H9 (cell line): ENCODE data around the gene SNED1. TPM values are rescaled to one million over a fixed set of nuclear protein-coding genes. Genes with fewer than 3 reads are reported as not detected.

Experiments used
- DNase-seq: peaks from one replicate; pipeline ENCODE4 v3.0.0-alpha.2; 2017
- H2AFZ ChIP-seq: one replicate; pipeline ENCODE4 v1.6.1; 2013; ENCODE audit warnings: mild to moderate bottlenecking, low read length, control low read depth, moderate library complexity
- H2AK5ac ChIP-seq: 2 replicates; pipeline ENCODE4 v1.6.1; 2013; ENCODE audit warnings: low read length, control low read depth, mixed read lengths; ENCODE audit not compliant: insufficient read length
- H2BK120ac ChIP-seq: one replicate; pipeline ENCODE4 v1.6.1; 2013; ENCODE audit warnings: low read depth, mild to moderate bottlenecking, low read length, control low read depth, inconsistent platforms; ENCODE audit not compliant: poor library complexity, severe bottlenecking
- H2BK12ac ChIP-seq: 2 replicates; pipeline ENCODE4 v1.6.1; 2013; ENCODE audit warnings: low read length, control low read depth, mixed read lengths, low read depth; ENCODE audit not compliant: insufficient read length
- H2BK15ac ChIP-seq: 2 replicates; pipeline ENCODE4 v1.6.1; 2013; ENCODE audit warnings: low read depth, low read length, control low read depth
- H2BK20ac ChIP-seq: one replicate; pipeline ENCODE4 v1.6.1; 2013; ENCODE audit warnings: low read depth, mild to moderate bottlenecking, low read length, control low read depth, inconsistent platforms; ENCODE audit not compliant: poor library complexity, severe bottlenecking
- H2BK5ac ChIP-seq: 2 replicates; pipeline ENCODE4 v1.6.1; 2013; ENCODE audit warnings: low read length, control low read depth, mixed read lengths; ENCODE audit not compliant: insufficient read length
- H3K14ac ChIP-seq: 2 replicates; pipeline ENCODE4 v1.6.1; 2013; ENCODE audit warnings: low read length, control low read depth; ENCODE audit not compliant: insufficient read depth
- H3K18ac ChIP-seq: 2 replicates; pipeline ENCODE4 v1.6.1; 2013; ENCODE audit warnings: low read depth, mild to moderate bottlenecking, mixed read lengths, low read length, control low read depth; ENCODE audit not compliant: insufficient read length
- H3K23ac ChIP-seq: 2 replicates; pipeline ENCODE4 v1.6.1; 2013; ENCODE audit warnings: low read length, control low read depth, mixed read lengths, low read depth; ENCODE audit not compliant: insufficient read length
- H3K23me2 ChIP-seq: 2 replicates; pipeline ENCODE4 v1.6.1; 2013; ENCODE audit warnings: low read depth, mild to moderate bottlenecking, mixed read lengths, low read length, control low read depth; ENCODE audit not compliant: insufficient read length, poor library complexity, severe bottlenecking
- H3K27ac ChIP-seq: 2 replicates; pipeline ENCODE4 v1.5.1; 2013; ENCODE audit warnings: low read length, control low read depth, mixed read lengths, low read depth; ENCODE audit not compliant: insufficient read length
- H3K27me3 ChIP-seq: 2 replicates; pipeline ENCODE4 v1.6.1; 2013; ENCODE audit warnings: low read length, control low read depth, inconsistent platforms; ENCODE audit not compliant: insufficient read depth
- H3K4ac ChIP-seq: 2 replicates; pipeline ENCODE4 v1.6.1; 2013; ENCODE audit warnings: low read depth, mild to moderate bottlenecking, control low read depth, inconsistent platforms, low read length, moderate library complexity
- H3K4me1 ChIP-seq: 2 replicates; pipeline ENCODE4 v1.6.1; 2013; ENCODE audit warnings: low read length, control low read depth, inconsistent platforms; ENCODE audit not compliant: insufficient read depth
- H3K4me2 ChIP-seq: 2 replicates; pipeline ENCODE4 v1.6.1; 2013; ENCODE audit warnings: low read length, control low read depth, mixed read lengths; ENCODE audit not compliant: insufficient read length, insufficient read depth
- H3K56ac ChIP-seq: 2 replicates; pipeline ENCODE4 v1.6.1; 2013; ENCODE audit warnings: low read depth, mild to moderate bottlenecking, mixed read lengths, low read length, control low read depth; ENCODE audit not compliant: insufficient read length
- H3K79me1 ChIP-seq: 2 replicates; pipeline ENCODE4 v1.6.1; 2013; ENCODE audit warnings: low read depth, mild to moderate bottlenecking, moderate library complexity, low read length, control low read depth, inconsistent platforms; ENCODE audit not compliant: insufficient read depth, poor library complexity, severe bottlenecking
- H3K79me2 ChIP-seq: 2 replicates; pipeline ENCODE4 v1.6.1; 2013; ENCODE audit warnings: low read length, control low read depth, inconsistent platforms; ENCODE audit not compliant: insufficient read depth
- H3K9ac ChIP-seq: 2 replicates; pipeline ENCODE4 v1.6.1; 2013; ENCODE audit warnings: low read length, control low read depth, mixed read lengths; ENCODE audit not compliant: insufficient read length; ENCODE audit errors: extremely low read depth
- H3K9me3 ChIP-seq: one replicate; pipeline ENCODE4 v1.6.1; 2013; ENCODE audit warnings: low read depth, low read length, inconsistent platforms; ENCODE audit not compliant: control insufficient read depth
- H3T11ph ChIP-seq: one replicate; pipeline ENCODE4 v1.6.1; 2013; ENCODE audit warnings: mild to moderate bottlenecking, low read length, control low read depth, inconsistent platforms
- H4K20me1 ChIP-seq: one replicate; pipeline ENCODE4 v1.6.1; 2013; ENCODE audit not compliant: control insufficient read depth, insufficient read length, insufficient read depth
- H4K5ac ChIP-seq: 2 replicates; pipeline ENCODE4 v1.6.1; 2013; ENCODE audit warnings: low read depth, mild to moderate bottlenecking, mixed read lengths, low read length, control low read depth; ENCODE audit not compliant: insufficient read length
- H4K8ac ChIP-seq: replicated peaks from 2 replicates; pipeline ENCODE4 v1.6.1; 2013; ENCODE audit warnings: low read length, control low read depth, mixed read lengths, low read depth; ENCODE audit not compliant: insufficient read length
- H4K91ac ChIP-seq: 2 replicates; pipeline ENCODE4 v1.6.1; 2013; ENCODE audit warnings: low read depth, mild to moderate bottlenecking, moderate library complexity, mixed read lengths, low read length, control low read depth; ENCODE audit not compliant: insufficient read length
- H3K27ac Mint-ChIP-seq, 3 experiments: 2 replicates in 2 of 3; 3 replicates in 1 of 3; pipeline ENCODE4 v1.8.0; 2020 to 2021; ENCODE audit warnings: mixed read lengths in 3 of 3, mild to moderate bottlenecking in 1 of 3, moderate library complexity in 1 of 3
- H3K27me3 Mint-ChIP-seq: 2 replicates; pipeline ENCODE4 v1.8.0; 2021; ENCODE audit warnings: low read depth, mild to moderate bottlenecking, moderate library complexity, mixed read lengths
- H3K36me3 Mint-ChIP-seq, 3 experiments: 2 replicates in 2 of 3; 3 replicates in 1 of 3; pipeline ENCODE4 v1.8.0; 2020 to 2021; ENCODE audit warnings: low read depth in 3 of 3, mixed read lengths in 3 of 3; ENCODE audit not compliant: insufficient read depth in 1 of 3
- H3K4me1 Mint-ChIP-seq, 2 experiments: 2 replicates each; pipeline ENCODE4 v1.8.0; 2020; ENCODE audit warnings: mixed read lengths in 2 of 2
- H3K4me3 Mint-ChIP-seq, 2 experiments: 2 replicates in 1 of 2; 3 replicates in 1 of 2; pipeline ENCODE4 v1.8.0; 2020 to 2021; ENCODE audit warnings: mild to moderate bottlenecking in 2 of 2, mixed read lengths in 2 of 2, moderate library complexity in 1 of 2
- H3K9me3 Mint-ChIP-seq, 2 experiments: 2 replicates in 1 of 2; 3 replicates in 1 of 2; pipeline ENCODE4 v1.8.0; 2020; ENCODE audit warnings: mild to moderate bottlenecking in 2 of 2, mixed read lengths in 2 of 2, moderate library complexity in 1 of 2
- WGBS: extraction: QIAGEN DNeasy Blood & Tissue Kit; methylation state at CpG from one replicate; pipeline ENCODE4 v1.1.7; 2013; ENCODE audit warnings: missing lambda C conversion rate, low lambda C conversion rate, mixed read lengths; ENCODE audit not compliant: insufficient read length; ENCODE audit errors: extremely low coverage; 5-methylcytosine and 5-hydroxymethylcytosine counted together
- total RNA-seq: library from RNA; stranded (reverse); gene quantifications from 2 replicates; pipeline ENCODE4 v1.2.1, GENCODE V29; 2021
- TF ChIP-seq, protein P1 (sequence below): fragments of 200-600 bp; sonication (generic); conservative IDR thresholded peaks from 3 replicates; pipeline ENCODE4 v1.8.0; 2021; ENCODE audit warnings: antibody characterized with exemption, mild to moderate bottlenecking

The SNED1 gene
- total RNA-seq, 1 experiment from 2014 or later: 2.5 TPM

DNA sequence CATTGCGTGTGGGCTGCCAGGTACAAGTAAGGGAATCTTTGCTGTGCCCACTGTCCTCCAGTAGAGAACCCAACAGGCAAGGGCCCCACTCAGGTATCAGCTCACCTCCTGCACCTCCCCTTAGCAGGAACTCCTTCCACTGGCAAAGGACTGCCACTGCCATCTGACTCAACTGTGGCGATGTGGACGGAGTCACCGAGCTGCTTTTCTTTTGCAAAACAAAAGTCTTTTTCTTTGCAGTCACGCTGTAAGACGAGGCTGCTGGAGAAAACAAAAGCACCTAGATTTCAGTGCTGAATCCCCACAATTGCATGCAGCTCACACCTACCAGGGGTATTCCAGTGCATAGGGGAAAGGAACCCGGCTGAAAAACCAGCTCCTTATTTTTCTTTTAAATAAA is 95.8 kb downstream of the SNED1 start:
- H3T11ph ChIP-seq: no peak overlapping the region
- H3K4ac ChIP-seq: no peak overlapping the region
- Mint-ChIP-seq H3K4me3 (no peak overlapping the region), H3K27ac (peak overlapping the region in 2 of 3 experiments; percentile 90 to 94; a peak in 4 of 7 replicates), H3K27me3 (no peaks in the 10 kb centered on the region), H3K4me1 (peaks cover 17 to 23% of the 10 kb centered on the region in 2 experiments), H3K36me3 (peaks cover 17 to 66% (median 66%) of the 10 kb centered on the region in 3 experiments), H3K9me3 (no peaks in the 10 kb centered on the region)
- H2BK5ac ChIP-seq: no peak overlapping the region
- no peak overlapping the region for H2AFZ ChIP-seq
- H2BK12ac ChIP-seq: no peak overlapping the region
- H3K9ac ChIP-seq: no peak overlapping the region
- no peaks in the 10 kb centered on the region for H3K79me1 ChIP-seq
- H3K4me1 ChIP-seq: peaks cover 6% of the 10 kb centered on the region; the same call in 1 of the 2 replicates
- TF ChIP-seq, protein P1, sequence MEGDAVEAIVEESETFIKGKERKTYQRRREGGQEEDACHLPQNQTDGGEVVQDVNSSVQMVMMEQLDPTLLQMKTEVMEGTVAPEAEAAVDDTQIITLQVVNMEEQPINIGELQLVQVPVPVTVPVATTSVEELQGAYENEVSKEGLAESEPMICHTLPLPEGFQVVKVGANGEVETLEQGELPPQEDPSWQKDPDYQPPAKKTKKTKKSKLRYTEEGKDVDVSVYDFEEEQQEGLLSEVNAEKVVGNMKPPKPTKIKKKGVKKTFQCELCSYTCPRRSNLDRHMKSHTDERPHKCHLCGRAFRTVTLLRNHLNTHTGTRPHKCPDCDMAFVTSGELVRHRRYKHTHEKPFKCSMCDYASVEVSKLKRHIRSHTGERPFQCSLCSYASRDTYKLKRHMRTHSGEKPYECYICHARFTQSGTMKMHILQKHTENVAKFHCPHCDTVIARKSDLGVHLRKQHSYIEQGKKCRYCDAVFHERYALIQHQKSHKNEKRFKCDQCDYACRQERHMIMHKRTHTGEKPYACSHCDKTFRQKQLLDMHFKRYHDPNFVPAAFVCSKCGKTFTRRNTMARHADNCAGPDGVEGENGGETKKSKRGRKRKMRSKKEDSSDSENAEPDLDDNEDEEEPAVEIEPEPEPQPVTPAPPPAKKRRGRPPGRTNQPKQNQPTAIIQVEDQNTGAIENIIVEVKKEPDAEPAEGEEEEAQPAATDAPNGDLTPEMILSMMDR: no peak
- no peaks in the 10 kb centered on the region for H3K23me2 ChIP-seq
- no peaks in the 10 kb centered on the region for H3K9me3 ChIP-seq
- H4K8ac ChIP-seq: no peak overlapping the region
- no peaks in the 10 kb centered on the region for H4K20me1 ChIP-seq
- H2BK120ac ChIP-seq: no peak overlapping the region
- no peak overlapping the region for H2BK20ac ChIP-seq
- H2BK15ac ChIP-seq: no peak overlapping the region
- H3K56ac ChIP-seq: no peak overlapping the region
- no peaks in the 10 kb centered on the region for H3K79me2 ChIP-seq
- H4K91ac ChIP-seq: no peak overlapping the region
- H3K23ac ChIP-seq: no peak overlapping the region
- no peak overlapping the region for H3K27ac ChIP-seq
- no peak overlapping the region for H4K5ac ChIP-seq
- no peak overlapping the region for H3K4me2 ChIP-seq
- no peak for DNase-seq
- H3K18ac ChIP-seq: no peak overlapping the region
- no CpG with 5 or more reads among the region's 7 CpGs for WGBS
- no peak overlapping the region for H2AK5ac ChIP-seq
- H3K14ac ChIP-seq: no peak overlapping the region
- H3K27me3 ChIP-seq: no peaks in the 10 kb centered on the region
